ENCODE measurements around the gene POPDC3. TPM values are rescaled to one million over a fixed set of nuclear protein-coding genes. Genes with fewer than 3 reads are reported as not detected.
"Not testable (repeated sequence)": the region's sequence is repeated elsewhere in the genome, so short reads cannot be mapped to it uniquely, and the experiment has no call there.

POPDC3 gene, protein sequence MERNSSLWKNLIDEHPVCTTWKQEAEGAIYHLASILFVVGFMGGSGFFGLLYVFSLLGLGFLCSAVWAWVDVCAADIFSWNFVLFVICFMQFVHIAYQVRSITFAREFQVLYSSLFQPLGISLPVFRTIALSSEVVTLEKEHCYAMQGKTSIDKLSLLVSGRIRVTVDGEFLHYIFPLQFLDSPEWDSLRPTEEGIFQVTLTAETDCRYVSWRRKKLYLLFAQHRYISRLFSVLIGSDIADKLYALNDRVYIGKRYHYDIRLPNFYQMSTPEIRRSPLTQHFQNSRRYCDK
- total RNA-seq (ENCODE audit: unreplicated experiment) = 10.9 TPM
- long read RNA-seq, transcript POPDC3-201 (4 exons, 1,345 nt) = major isoform, 5 of 10 reads
- long read RNA-seq, partial matches to known transcripts = 1 of 10 reads
- long read RNA-seq, other reads (novel, unspliced or antisense) = 1 of 10 reads

- Mint-ChIP-seq H3K4me3 (ENCODE audit: unreplicated experiment) (peak within 1 kb of the TSS; percentile 92), H3K36me3 (ENCODE audit: unreplicated experiment) (no peaks in the 10 kb centered on the region), H3K27ac (ENCODE audit: unreplicated experiment) (peak within 1 kb of the TSS; percentile 54), H3K4me1 (ENCODE audit: low read depth, unreplicated experiment) (peaks cover 3% of the 10 kb centered on the region), H3K9me3 (ENCODE audit: unreplicated experiment) (peaks cover 3% of the 10 kb centered on the region), H3K27me3 (ENCODE audit: unreplicated experiment) (peaks cover 2% of the 10 kb centered on the region)
- TF ChIP-seq CTCF (IDR thresholded peaks at IDR 0.05; ENCODE audit: partially characterized antibody, unreplicated experiment) = no peak
- peak; percentile 56 for DNase-seq
Measured at GRCh38 chr6:105179244-105180065, at the start of gene POPDC3. Gene POPDC3 (minus strand): TSS chr6:105180014. CDS start chr6:105161909, 18,105 bp downstream.

GRCh38 chr6:105227295-105227767, 47.5 kb upstream of the POPDC3 start:
- peaks cover 2% of the 10 kb centered on the region for H3K27me3 Mint-ChIP-seq (ENCODE audit: unreplicated experiment)
- no peak overlapping the region for H3K27ac Mint-ChIP-seq (ENCODE audit: unreplicated experiment)
- H3K4me3 Mint-ChIP-seq (ENCODE audit: unreplicated experiment) = no peak overlapping the region
- H3K4me1 Mint-ChIP-seq (ENCODE audit: low read depth, unreplicated experiment) = peaks cover 1% of the 10 kb centered on the region
- H3K36me3 Mint-ChIP-seq (ENCODE audit: unreplicated experiment) = peaks cover 9% of the 10 kb centered on the region
- no peak for TF ChIP-seq CTCF (IDR thresholded peaks at IDR 0.05; ENCODE audit: partially characterized antibody, unreplicated experiment)
- DNase-seq = no peak
- H3K9me3 Mint-ChIP-seq (ENCODE audit: unreplicated experiment) = peaks cover 2% of the 10 kb centered on the region

DNA sequence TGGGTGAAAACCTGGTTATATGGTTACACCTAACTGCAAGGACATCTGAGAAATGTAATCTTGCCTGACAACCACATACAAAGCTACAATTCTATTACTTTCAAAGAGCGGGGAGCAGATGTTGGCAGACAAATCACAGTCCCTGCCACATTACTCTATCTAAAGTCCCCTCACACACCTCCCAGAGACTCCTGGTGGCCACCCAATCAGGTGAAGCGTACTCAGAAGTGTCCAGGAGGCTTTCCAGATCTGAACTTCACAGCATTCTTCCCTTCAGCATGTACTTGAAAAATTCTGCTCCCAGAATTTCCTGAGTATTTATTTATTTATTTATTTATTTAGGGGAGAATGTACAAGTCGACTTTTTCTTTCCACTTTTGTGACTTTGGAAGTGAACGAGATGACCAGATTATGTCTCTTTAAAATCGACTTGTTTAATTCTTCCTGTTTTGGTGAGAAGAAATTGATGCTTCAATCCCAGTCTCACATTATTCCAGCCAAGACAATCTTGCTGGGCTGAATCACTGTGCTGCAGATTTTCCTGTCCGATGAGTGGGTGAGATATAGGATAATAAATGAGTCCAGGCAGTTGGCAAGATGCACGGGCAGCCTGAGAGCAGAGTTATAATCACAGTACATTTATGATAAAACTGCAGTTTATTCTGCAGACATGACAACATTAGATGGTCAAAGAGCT, 46.9 kb upstream of the POPDC3 start:
- Mint-ChIP-seq H3K9me3 (ENCODE audit: unreplicated experiment) (peaks cover 2% of the 10 kb centered on the region), H3K4me3 (ENCODE audit: unreplicated experiment) (no peak overlapping the region)
- DNase-seq = no peak

DNA sequence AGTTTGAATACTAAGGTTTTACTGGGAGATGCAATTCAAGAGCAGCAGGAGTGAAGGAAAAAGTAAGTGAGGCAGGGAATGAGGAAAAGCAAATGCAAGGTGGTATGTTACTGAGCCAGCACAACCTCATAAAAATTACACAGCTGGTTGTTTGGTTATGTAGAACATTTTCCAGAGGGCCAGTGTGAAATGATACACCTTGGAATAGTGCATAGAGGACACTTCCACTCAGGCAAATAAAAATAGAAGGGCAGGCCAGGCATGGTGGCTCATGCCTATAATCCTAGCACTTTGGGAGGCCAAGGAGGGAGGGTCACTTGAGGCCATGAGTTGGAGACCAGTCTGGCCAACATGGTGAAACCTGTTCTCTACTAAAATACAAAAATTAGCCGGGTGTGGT, 43.4 kb upstream of the POPDC3 start:
- H3K9me3 Mint-ChIP-seq (ENCODE audit: unreplicated experiment) = no peaks in the 10 kb centered on the region
- peaks cover 1% of the 10 kb centered on the region for H3K4me1 Mint-ChIP-seq (ENCODE audit: low read depth, unreplicated experiment)
- no peak overlapping the region for H3K27ac Mint-ChIP-seq (ENCODE audit: unreplicated experiment)
- H3K36me3 Mint-ChIP-seq (ENCODE audit: unreplicated experiment) = no peaks in the 10 kb centered on the region
- no peak for DNase-seq
- H3K4me3 Mint-ChIP-seq (ENCODE audit: unreplicated experiment) = no peak overlapping the region
- peaks cover 2% of the 10 kb centered on the region for H3K27me3 Mint-ChIP-seq (ENCODE audit: unreplicated experiment)
- no peak for TF ChIP-seq CTCF (IDR thresholded peaks at IDR 0.05; ENCODE audit: partially characterized antibody, unreplicated experiment)

More for the DNA sequence above, 46.9 kb upstream of the POPDC3 start:
- peaks cover 7% of the 10 kb centered on the region for H3K36me3 Mint-ChIP-seq (ENCODE audit: unreplicated experiment)
- peaks cover 2% of the 10 kb centered on the region for H3K27me3 Mint-ChIP-seq (ENCODE audit: unreplicated experiment)
- no peak for TF ChIP-seq CTCF (IDR thresholded peaks at IDR 0.05; ENCODE audit: partially characterized antibody, unreplicated experiment)
- no peak overlapping the region for H3K27ac Mint-ChIP-seq (ENCODE audit: unreplicated experiment)
- H3K4me1 Mint-ChIP-seq (ENCODE audit: low read depth, unreplicated experiment) = peaks cover 1% of the 10 kb centered on the region

DNA sequence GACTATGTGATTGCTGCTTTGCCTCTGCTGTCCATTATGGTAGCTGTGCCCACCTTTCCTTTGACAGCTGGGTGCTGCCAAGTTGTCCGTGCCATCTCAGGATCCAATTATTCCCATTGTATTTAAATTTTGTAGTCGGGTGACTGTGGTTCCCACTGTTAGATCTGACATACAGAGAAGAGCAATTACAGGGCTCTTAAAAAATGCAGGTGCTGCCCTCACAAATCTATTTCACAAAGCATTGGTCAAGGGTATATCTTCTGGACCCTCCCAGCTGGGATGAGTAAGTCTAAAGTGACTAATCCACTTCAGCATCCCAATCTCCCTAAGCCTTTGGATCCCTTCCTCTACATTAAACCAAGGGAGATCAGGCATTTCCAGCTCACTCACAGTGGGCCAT, 41.4 kb upstream of the POPDC3 start:
- H3K4me3 Mint-ChIP-seq (ENCODE audit: unreplicated experiment); H3K27me3 Mint-ChIP-seq (ENCODE audit: unreplicated experiment); DNase-seq; H3K9me3 Mint-ChIP-seq (ENCODE audit: unreplicated experiment); H3K36me3 Mint-ChIP-seq (ENCODE audit: unreplicated experiment); H3K4me1 Mint-ChIP-seq (ENCODE audit: low read depth, unreplicated experiment); H3K27ac Mint-ChIP-seq (ENCODE audit: unreplicated experiment): not testable (repeated sequence)

Data from glutamatergic neuron (in vitro differentiated cells).